ENCODE results near the gene PEAK3.

DNA sequence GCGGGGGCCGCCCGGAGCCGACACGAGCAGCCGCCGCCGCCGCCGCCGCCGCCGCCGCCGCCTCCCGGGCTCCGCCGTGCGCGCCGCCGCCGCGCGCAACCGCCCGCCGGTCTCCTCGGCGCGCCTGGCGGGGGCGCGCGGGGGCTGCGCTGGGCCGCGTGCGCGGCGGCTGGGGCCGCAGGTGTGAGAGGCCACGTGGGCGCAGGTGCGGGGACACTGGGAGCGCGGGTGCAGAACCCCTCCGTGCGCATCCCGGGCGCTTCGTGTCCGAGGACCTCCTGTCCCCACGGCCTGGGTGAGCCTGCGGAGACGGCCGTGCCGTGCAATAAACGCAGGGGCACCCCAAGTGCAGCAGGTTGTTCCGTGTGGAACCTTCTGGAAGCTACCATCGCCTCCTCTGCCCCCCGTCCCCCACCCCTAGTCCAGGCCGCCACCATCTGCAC is 26.2 kb upstream of the PEAK3 start, which contains the start of gene LINGO3:
- TF ChIP-seq, protein P1, sequence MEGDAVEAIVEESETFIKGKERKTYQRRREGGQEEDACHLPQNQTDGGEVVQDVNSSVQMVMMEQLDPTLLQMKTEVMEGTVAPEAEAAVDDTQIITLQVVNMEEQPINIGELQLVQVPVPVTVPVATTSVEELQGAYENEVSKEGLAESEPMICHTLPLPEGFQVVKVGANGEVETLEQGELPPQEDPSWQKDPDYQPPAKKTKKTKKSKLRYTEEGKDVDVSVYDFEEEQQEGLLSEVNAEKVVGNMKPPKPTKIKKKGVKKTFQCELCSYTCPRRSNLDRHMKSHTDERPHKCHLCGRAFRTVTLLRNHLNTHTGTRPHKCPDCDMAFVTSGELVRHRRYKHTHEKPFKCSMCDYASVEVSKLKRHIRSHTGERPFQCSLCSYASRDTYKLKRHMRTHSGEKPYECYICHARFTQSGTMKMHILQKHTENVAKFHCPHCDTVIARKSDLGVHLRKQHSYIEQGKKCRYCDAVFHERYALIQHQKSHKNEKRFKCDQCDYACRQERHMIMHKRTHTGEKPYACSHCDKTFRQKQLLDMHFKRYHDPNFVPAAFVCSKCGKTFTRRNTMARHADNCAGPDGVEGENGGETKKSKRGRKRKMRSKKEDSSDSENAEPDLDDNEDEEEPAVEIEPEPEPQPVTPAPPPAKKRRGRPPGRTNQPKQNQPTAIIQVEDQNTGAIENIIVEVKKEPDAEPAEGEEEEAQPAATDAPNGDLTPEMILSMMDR (conservative IDR thresholded peaks at IDR 0.05 in 1 of 2, IDR thresholded peaks at IDR 0.05 in 1 of 2; ENCODE audit: low read depth in 1 of 2, low read length in 2 of 2) = no peak
- TF ChIP-seq EZH2 (IDR thresholded peaks at IDR 0.05; ENCODE audit: low read length, missing control alignments) = no peak
